ENCODE data around the gene SEC11A.
"Not testable (repeated sequence)": the region's sequence is repeated elsewhere in the genome, so short reads cannot be mapped to it uniquely, and the experiment has no call there.

SEC11A gene

DNA sequence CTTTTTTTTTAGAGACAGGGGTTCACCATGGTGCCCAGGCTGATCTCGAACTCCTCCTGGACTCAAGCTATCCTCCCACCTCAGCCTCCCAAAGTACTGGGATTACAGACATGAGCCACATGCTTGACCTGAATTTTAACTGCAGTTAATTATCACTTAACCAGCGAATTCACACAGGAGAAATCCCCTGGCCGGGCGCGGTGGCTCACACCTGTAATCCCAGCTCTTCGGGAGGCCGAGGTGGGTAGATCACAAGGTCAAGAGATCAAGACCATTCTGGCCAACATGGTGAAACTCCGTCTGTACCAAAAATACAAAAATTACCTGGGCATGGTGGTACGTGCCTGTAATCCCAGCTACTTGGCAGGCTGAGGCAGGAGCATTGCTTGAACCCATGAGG lies 74.1 kb downstream of the SEC11A start:
- DNase-seq (ENCODE audit: low read depth), result not testable (repeated sequence)

- no peak for DNase-seq (ENCODE audit: low read depth)
Observed at GRCh38 chr15:84638103-84638502, 77.8 kb downstream of the SEC11A start.

DNA sequence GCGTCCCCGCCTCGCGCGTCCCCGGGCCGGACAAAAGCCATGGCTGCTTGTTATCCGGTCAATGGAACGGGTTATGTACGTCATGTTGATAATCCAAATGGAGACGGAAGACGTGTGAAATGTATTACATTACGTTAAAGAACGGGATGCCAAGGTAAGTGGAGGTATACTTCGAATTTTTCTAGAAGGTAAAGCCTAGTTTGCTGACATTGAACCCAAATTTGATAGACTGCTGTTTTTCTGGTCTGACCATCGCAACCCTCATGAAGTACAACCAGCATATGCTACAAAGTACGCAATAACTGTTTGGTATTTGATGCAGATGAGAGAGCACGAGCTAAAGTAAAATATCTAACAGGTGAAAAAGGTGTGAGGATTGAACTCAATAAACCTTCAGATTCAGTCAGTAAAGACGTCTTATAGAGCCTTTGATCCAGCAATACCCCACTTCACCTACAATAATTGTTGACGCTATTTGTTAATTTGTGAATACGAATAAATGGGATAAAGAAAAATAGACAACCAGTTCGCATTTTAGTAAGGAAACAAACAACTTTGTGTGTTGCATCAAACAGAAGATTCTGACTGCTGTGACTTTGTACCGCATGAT lies 81.6 kb downstream of the SEC11A start:
- no peak for DNase-seq (ENCODE audit: low read depth)

GRCh38 chr15:84633311-84634227 lies 82.4 kb downstream of the SEC11A start:
- DNase-seq (ENCODE audit: low read depth), result peak; percentile 57

- no peak for DNase-seq (ENCODE audit: low read depth)
Observed at GRCh38 chr15:84631706-84632272, 84.2 kb downstream of the SEC11A start.

DNA sequence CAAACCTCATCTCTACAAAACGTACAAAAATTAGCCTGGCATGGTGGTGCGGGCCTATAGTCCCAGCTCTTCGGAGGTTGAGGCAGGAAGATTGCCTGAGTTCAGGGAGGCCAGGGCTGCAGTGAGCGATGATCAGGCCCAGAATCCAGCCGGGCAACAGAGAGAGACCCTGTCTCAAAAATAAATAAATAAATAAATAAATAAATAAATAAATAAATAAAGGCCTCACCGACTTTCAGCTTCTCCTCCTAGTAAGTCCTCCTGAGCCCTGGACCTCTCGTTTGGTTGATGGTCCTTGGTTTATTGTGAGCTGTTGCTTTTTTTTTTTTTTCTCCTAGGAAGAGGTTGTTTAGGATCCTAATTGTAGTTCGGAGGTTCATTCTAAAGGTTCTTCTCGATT lies 86.9 kb downstream of the SEC11A start:
- DNase-seq (ENCODE audit: low read depth), result no peak

DNA sequence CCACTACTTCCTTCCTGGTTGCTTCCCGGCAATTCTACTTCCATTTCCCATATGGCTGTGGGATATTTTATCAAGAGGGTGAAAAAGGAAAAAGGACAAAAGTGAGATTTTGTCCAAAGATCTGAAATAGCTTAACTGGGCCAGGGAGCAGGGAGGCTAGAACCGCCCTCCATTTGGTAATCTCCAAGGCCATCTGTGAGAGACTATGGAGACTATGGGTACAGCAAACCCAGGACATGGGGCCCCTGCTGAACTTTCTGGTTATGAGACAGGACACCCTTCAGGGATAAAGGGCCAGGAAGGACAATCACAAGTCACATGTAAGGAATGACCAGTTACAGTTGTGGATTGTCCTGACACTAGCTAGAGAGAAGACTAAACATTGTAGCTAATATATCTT lies 90.8 kb downstream of the SEC11A start:
- DNase-seq (ENCODE audit: low read depth), result no peak

DNA sequence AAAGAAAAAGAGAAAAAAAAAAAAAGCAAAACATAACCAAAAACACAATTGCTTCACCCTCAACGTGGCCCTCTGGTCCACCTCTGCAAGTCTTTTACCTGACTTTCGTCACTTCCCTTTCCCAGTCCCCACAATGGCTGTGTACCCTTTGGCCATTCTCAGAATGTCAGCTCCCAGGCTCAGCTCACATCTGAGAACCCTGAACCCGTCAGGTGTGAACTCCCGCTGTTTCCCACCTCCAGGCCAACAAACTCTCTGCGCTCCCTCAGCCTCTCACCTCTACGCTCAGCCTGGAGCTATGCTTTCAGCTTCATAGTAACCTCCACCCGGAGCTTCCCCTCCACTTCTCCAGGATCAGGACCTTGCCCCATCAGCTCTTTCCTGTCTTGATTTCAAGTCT lies 91.6 kb downstream of the SEC11A start:
- DNase-seq (ENCODE audit: low read depth), result no peak

GRCh38 chr15:84621358-84621979 lies 94.5 kb downstream of the SEC11A start:
- no peak for DNase-seq (ENCODE audit: low read depth)

DNA sequence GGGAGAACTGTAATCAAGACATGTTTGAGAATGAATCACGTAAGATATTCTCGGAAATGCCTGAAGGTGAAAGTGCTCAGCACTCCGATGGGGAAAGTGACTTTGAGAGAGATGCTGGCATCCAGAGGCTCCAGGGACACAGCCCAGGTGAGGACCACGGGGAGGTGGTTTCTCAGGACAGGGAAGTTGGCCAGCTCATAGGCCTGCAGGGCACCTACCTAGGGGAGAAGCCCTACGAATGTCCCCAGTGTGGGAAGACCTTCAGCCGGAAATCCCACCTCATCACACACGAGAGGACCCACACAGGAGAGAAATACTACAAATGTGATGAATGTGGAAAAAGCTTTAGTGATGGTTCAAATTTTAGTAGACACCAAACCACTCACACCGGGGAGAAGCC lies 95.3 kb downstream of the SEC11A start:
- no peak for DNase-seq (ENCODE audit: low read depth)

Data from stimulated activated CD4-positive, alpha-beta T cell treated with anti-CD3 and anti-CD28 coated beads, Interleukin-2, amount 100 ng/mL, for 4 hours (primary cell).